HCT116 (cell line): Measurements from ENCODE around the gene OR10J4. TPM values are rescaled to one million over a fixed set of nuclear protein-coding genes. Genes with fewer than 3 reads are reported as not detected.

Experiments
- ATAC-seq: fragments of 200-7000 bp; cut with Tn5 transposase; 2 replicates; pipeline ENCODE4 v1.9.1; 2020; ENCODE audit warnings: mild to moderate bottlenecking, moderate library complexity
- BruUV-seq: library from RNA; stranded (reverse); fragments of 400-500 nt; replicated peaks from 2 replicates; lab custom pipeline; 2021; lab: Mats Ljungman, UMichigan
- CTCF ChIA-PET: fragments of 300-600 bp; sonication (Branson Sonifier 250); formaldehyde crosslinking; loops from one replicate; lab custom pipeline; 2021; ENCODE audit warnings: antibody characterized with exemption; lab: Charles Lee
- POLR2A ChIA-PET: fragments of 300-600, 350-600 bp; sonication (Branson Sonifier 250); formaldehyde crosslinking; loops from one replicate; lab custom pipeline; 2021; ENCODE audit warnings: antibody characterized with exemption; lab: Charles Lee
- RAD21 ChIA-PET, 2 experiments: fragments of 300-600 bp; sonication (Branson Sonifier 250); formaldehyde crosslinking; loops; one replicate each; lab custom pipeline; 2023; ENCODE audit warnings: low total read pairs in 2 of 2; ENCODE audit not compliant: uncharacterized antibody in 2 of 2, unreplicated experiment in 2 of 2, low non-redundant PET in 1 of 2; lab: Charles Lee
- DNase-seq: peaks from one replicate; pipeline ENCODE4 v3.0.0-alpha.2; 2010; ENCODE audit warnings: low read depth, low spot score
- H2AFZ ChIP-seq: fragments of 200-600 bp; shearing (Covaris generic), sonication (generic); 2 replicates; pipeline ENCODE4 v1.6.1; 2017; ENCODE audit warnings: low read depth, mixed run types, mixed read lengths, antibody characterized with exemption, low read length; ENCODE audit not compliant: poor library complexity, severe bottlenecking
- H3K27ac ChIP-seq: 2 replicates; pipeline ENCODE4 v1.5.1; 2012; ENCODE audit warnings: low read depth, low read length
- H3K27me3 ChIP-seq: fragments of 200-600 bp; sonication (generic); 2 replicates; pipeline ENCODE4 v1.6.1; 2016; ENCODE audit warnings: mixed run types, low read length, mixed read lengths; ENCODE audit not compliant: insufficient read depth
- H3K36me3 ChIP-seq, 2 experiments: fragments of 200-500 bp in 1 of 2; fragments of 200-600 bp in 1 of 2; sonication (Bioruptor generic) in 1 of 2; sonication (generic) in 1 of 2; 2 replicates each; pipeline versions ENCODE4 v1.5.1 to v1.6.1; 2014 to 2016; ENCODE audit warnings: low read length in 2 of 2, inconsistent platforms in 1 of 2, mixed read lengths in 1 of 2, mixed run types in 1 of 2; ENCODE audit not compliant: insufficient read depth in 2 of 2, control insufficient read depth in 1 of 2
- H3K4me1 ChIP-seq, 2 experiments: fragments of 200-600 bp in 1 of 2; sonication (generic) in 1 of 2; 2 replicates each; pipeline versions ENCODE4 v1.5.1 to v1.6.1; 2012 to 2017; ENCODE audit warnings: low read length in 2 of 2, inconsistent platforms in 1 of 2, mild to moderate bottlenecking in 1 of 2, mixed read lengths in 1 of 2, mixed run types in 1 of 2, moderate library complexity in 1 of 2; ENCODE audit not compliant: insufficient read depth in 2 of 2, control insufficient read depth in 1 of 2
- H3K4me2 ChIP-seq: fragments of 200-600 bp; sonication (generic); 2 replicates; pipeline ENCODE4 v1.6.1; 2017; ENCODE audit warnings: mixed run types, low read length, mixed read lengths
- H3K4me3 ChIP-seq, 2 experiments: fragments of 200-600 bp in 1 of 2; sonication (generic) in 1 of 2; replicated peaks in 1 of 2; 2 replicates each; pipeline ENCODE4 v1.5.1; 2011 to 2016; ENCODE audit warnings: low read length in 2 of 2, control low read depth in 1 of 2, low read depth in 1 of 2, mild to moderate bottlenecking in 1 of 2, mixed read lengths in 1 of 2, mixed run types in 1 of 2
- H3K79me2 ChIP-seq: fragments of 200-600 bp; sonication (generic); 2 replicates; pipeline ENCODE4 v1.6.1; 2017; ENCODE audit warnings: mild to moderate bottlenecking, mixed run types, low read length, moderate library complexity, mixed read lengths; ENCODE audit not compliant: insufficient read depth
- H3K9ac ChIP-seq: fragments of 200-600 bp; sonication (generic); 2 replicates; pipeline ENCODE4 v1.6.1; 2016; ENCODE audit warnings: low read length, mixed read lengths
- H3K9me2 ChIP-seq: fragments of 200-600 bp; sonication (generic), shearing (Covaris generic); 2 replicates; pipeline ENCODE4 v1.6.1; 2017; ENCODE audit warnings: mixed run types, mild to moderate bottlenecking, moderate library complexity; ENCODE audit not compliant: insufficient read depth
- H3K9me3 ChIP-seq, 2 experiments: fragments of 200-500 bp in 1 of 2; fragments of 200-600 bp in 1 of 2; sonication (Bioruptor generic) in 1 of 2; sonication (generic) in 1 of 2; 2 replicates each; pipeline ENCODE4 v1.6.1; 2014 to 2017; ENCODE audit warnings: low read length in 2 of 2, mixed read lengths in 2 of 2, inconsistent platforms in 1 of 2, low read depth in 1 of 2, mild to moderate bottlenecking in 1 of 2, mixed run types in 1 of 2, moderate library complexity in 1 of 2; ENCODE audit not compliant: control insufficient read depth in 1 of 2, insufficient read depth in 1 of 2
- H4K20me1 ChIP-seq: fragments of 200-600 bp; sonication (generic), shearing (Covaris generic); 2 replicates; pipeline ENCODE4 v1.6.1; 2017; ENCODE audit warnings: mixed run types, mild to moderate bottlenecking, moderate library complexity; ENCODE audit not compliant: insufficient read depth
- CEBPB ChIP-seq: IDR thresholded peaks from 2 replicates; pipeline ENCODE4 v1.6.1; 2012; ENCODE audit warnings: low read depth
- CTCF ChIP-seq, 3 experiments: fragments of 200-600 bp in 1 of 3; sonication (generic) in 1 of 3; IDR thresholded peaks in 2 of 3; conservative IDR thresholded peaks in 1 of 3; 2 replicates each; pipeline ENCODE4 v1.5.1; 2012 to 2017; ENCODE audit warnings: low read depth in 2 of 3, low read length in 2 of 3, antibody characterized with exemption in 1 of 3, borderline replicate concordance in 1 of 3, control low read depth in 1 of 3, mild to moderate bottlenecking in 1 of 3, mixed read lengths in 1 of 3, mixed run types in 1 of 3, moderate library complexity in 1 of 3; ENCODE audit not compliant: insufficient read depth in 1 of 3
- EGR1 ChIP-seq: IDR thresholded peaks from 2 replicates; pipeline ENCODE4 v1.6.1; 2012; ENCODE audit warnings: low read depth
- ELF1 ChIP-seq: IDR thresholded peaks from 2 replicates; pipeline ENCODE4 v1.6.1; 2012; ENCODE audit warnings: low read depth, borderline replicate concordance
- EZH2 ChIP-seq: fragments of 200-600 bp; sonication (generic); IDR thresholded peaks from 2 replicates; pipeline ENCODE4 v1.6.1; 2017; ENCODE audit warnings: antibody characterized with exemption, mixed run types
- EZH2phosphoT487 ChIP-seq: fragments of 200-600 bp; IDR thresholded peaks from 2 replicates; pipeline ENCODE4 v1.6.1; 2018; ENCODE audit warnings: antibody characterized with exemption, borderline replicate concordance
- FOSL1 ChIP-seq: IDR thresholded peaks from 2 replicates; pipeline ENCODE4 v1.6.1; 2012; ENCODE audit warnings: low read depth
- JUND ChIP-seq: IDR thresholded peaks from 2 replicates; pipeline ENCODE4 v1.6.1; 2012
- MAX ChIP-seq: IDR thresholded peaks from 2 replicates; pipeline ENCODE4 v1.6.1; 2012
- POLR2A ChIP-seq: IDR thresholded peaks from 2 replicates; pipeline ENCODE4 v1.7.0; 2011; ENCODE audit warnings: borderline replicate concordance; ENCODE audit not compliant: insufficient read depth, insufficient read length; ENCODE audit errors: extremely low read depth
- POLR2AphosphoS5 ChIP-seq: IDR thresholded peaks from 2 replicates; pipeline ENCODE4 v1.6.1; 2011; ENCODE audit warnings: mild to moderate bottlenecking, low read depth, low read length, moderate library complexity
- RAD21 ChIP-seq: IDR thresholded peaks from 2 replicates; pipeline ENCODE4 v1.6.1; 2012; ENCODE audit warnings: low read depth, mild to moderate bottlenecking
- REST ChIP-seq: IDR thresholded peaks from 2 replicates; pipeline ENCODE4 v1.6.1; 2012; ENCODE audit warnings: low read depth
- SIN3A ChIP-seq: IDR thresholded peaks from 2 replicates; pipeline ENCODE4 v1.6.1; 2012; ENCODE audit warnings: low read depth
- SRF ChIP-seq: IDR thresholded peaks from 2 replicates; pipeline ENCODE4 v1.6.1; 2012; ENCODE audit warnings: low read depth
- TCF7L2 ChIP-seq: IDR thresholded peaks from 2 replicates; pipeline ENCODE4 v1.7.0; 2011; ENCODE audit warnings: borderline replicate concordance, inconsistent platforms; ENCODE audit not compliant: insufficient read depth, insufficient read length; ENCODE audit errors: extremely low read depth
- YY1 ChIP-seq: IDR thresholded peaks from 2 replicates; pipeline ENCODE4 v1.6.1; 2011; ENCODE audit warnings: low read length, low read depth, moderate library complexity, mild to moderate bottlenecking; ENCODE audit not compliant: insufficient replicate concordance; ENCODE audit errors: extremely low read depth
- ZBTB33 ChIP-seq: IDR thresholded peaks from 2 replicates; pipeline ENCODE4 v1.6.1; 2011; ENCODE audit warnings: mild to moderate bottlenecking, low read length, moderate library complexity; ENCODE audit not compliant: insufficient replicate concordance; ENCODE audit errors: extremely low read depth
- ZNF274 ChIP-seq: fragments of 200-500 bp; sonication (Bioruptor generic); IDR thresholded peaks from 2 replicates; pipeline ENCODE4 v1.6.1; 2014; ENCODE audit warnings: mild to moderate bottlenecking, low read depth, low read length, inconsistent platforms
- intact Hi-C: fragments of 100-400 bp; cut with micrococcal nuclease; formaldehyde crosslinking; loops from 2 replicates; pipeline ENCODE4 v1.10.0; 2022
- total RNA-seq: library from RNA; stranded (reverse); gene quantifications from one replicate; pipeline ENCODE4 v1.2.1, GENCODE V29; 2021; ENCODE audit not compliant: unreplicated experiment

OR10J4 gene
- total RNA-seq, 1 experiment from 2014 or later: not detected

GRCh38 chr1:159441360-159441759 lies 9.4 kb downstream of the OR10J4 start:
- DNase-seq (no peak), ATAC-seq (no peak)
- no peak overlapping the region for H3K4me3 ChIP-seq
- H3K9ac ChIP-seq: no peak overlapping the region
- H2AFZ ChIP-seq: no peak overlapping the region
- ChIA-PET RAD21 (no interaction called here), POLR2A (no interaction called here), CTCF (no interaction called here)
- H3K9me2 ChIP-seq: no peaks in the 10 kb centered on the region
- H3K9me3 ChIP-seq: no peaks in the 10 kb centered on the region
- intact Hi-C loops: no loop called here
- H3K27me3 ChIP-seq: peaks cover 13% of the 10 kb centered on the region; the same call in 1 of the 2 replicates
- TF ChIP-seq EZH2phosphoT487 (no peak), TCF7L2 (no peak), JUND (no peak), SIN3A (no peak), FOSL1 (no peak), CTCF (IDR thresholded peaks at IDR 0.05 in 2 of 3, conservative IDR thresholded peaks at IDR 0.05 in 1 of 3; ENCODE audit: borderline replicate concordance in 1 of 3, insufficient read depth in 1 of 3, low read depth in 2 of 3, low read length in 2 of 3) (no peak), ZNF274 (no peak), POLR2A (no peak), ELF1 (no peak), REST (no peak), RAD21 (no peak), EZH2 (no peak), ZBTB33 (no peak), MAX (no peak), CEBPB (no peak), SRF (no peak), EGR1 (no peak), YY1 (no peak), POLR2AphosphoS5 (no peak)
- H3K27ac ChIP-seq: no peak overlapping the region
- H4K20me1 ChIP-seq: no peaks in the 10 kb centered on the region
- H3K4me1 ChIP-seq: no peaks in the 10 kb centered on the region
- BruUV-seq: no TSS peak
- H3K79me2 ChIP-seq: no peaks in the 10 kb centered on the region
- no peaks in the 10 kb centered on the region for H3K36me3 ChIP-seq
- H3K4me2 ChIP-seq: no peak overlapping the region
